22Rv1 (cell line): ENCODE data around the gene SMARCC2.

Source experiments
- ZFX ChIP-seq: fragments of 450-650 bp; IDR thresholded peaks from 2 replicates; pipeline ENCODE4 v1.6.1; 2017; ENCODE audit warnings: antibody characterized with exemption, borderline replicate concordance
- TF ChIP-seq, protein P1 (sequence below): fragments of 450-650 bp; IDR thresholded peaks from 2 replicates; pipeline ENCODE4 v1.5.1; 2017; ENCODE audit warnings: mild to moderate bottlenecking

GRCh38 chr12:56159482-56160192, 29.6 kb downstream of the SMARCC2 start:
- TF ChIP-seq, protein P1, sequence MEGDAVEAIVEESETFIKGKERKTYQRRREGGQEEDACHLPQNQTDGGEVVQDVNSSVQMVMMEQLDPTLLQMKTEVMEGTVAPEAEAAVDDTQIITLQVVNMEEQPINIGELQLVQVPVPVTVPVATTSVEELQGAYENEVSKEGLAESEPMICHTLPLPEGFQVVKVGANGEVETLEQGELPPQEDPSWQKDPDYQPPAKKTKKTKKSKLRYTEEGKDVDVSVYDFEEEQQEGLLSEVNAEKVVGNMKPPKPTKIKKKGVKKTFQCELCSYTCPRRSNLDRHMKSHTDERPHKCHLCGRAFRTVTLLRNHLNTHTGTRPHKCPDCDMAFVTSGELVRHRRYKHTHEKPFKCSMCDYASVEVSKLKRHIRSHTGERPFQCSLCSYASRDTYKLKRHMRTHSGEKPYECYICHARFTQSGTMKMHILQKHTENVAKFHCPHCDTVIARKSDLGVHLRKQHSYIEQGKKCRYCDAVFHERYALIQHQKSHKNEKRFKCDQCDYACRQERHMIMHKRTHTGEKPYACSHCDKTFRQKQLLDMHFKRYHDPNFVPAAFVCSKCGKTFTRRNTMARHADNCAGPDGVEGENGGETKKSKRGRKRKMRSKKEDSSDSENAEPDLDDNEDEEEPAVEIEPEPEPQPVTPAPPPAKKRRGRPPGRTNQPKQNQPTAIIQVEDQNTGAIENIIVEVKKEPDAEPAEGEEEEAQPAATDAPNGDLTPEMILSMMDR: no peak
- no peak for TF ChIP-seq ZFX
